A549 (cell line): ENCODE measurements around the gene PIK3R1. TPM values are rescaled to one million over a fixed set of nuclear protein-coding genes. Genes with fewer than 3 reads are reported as not detected.

ENCODE experiments used
- ATAC-seq, 2 experiments: fragments of 200-7000 bp in 1 of 2; fragments of >200 bp in 1 of 2; cut with Nextera tagmentation in 1 of 2; cut with Tn5 transposase in 1 of 2; 3 replicates each; pipeline versions ENCODE4 v1.8.0 to v1.9.1; 2018 to 2020; ENCODE audit warnings: mild to moderate bottlenecking in 1 of 2, moderate library complexity in 1 of 2
- CTCF ChIA-PET: fragments of 300-600 bp; sonication (Branson Sonifier 250); formaldehyde crosslinking; extraction: SDS; loops from one replicate; lab custom pipeline; 2021; ENCODE audit warnings: antibody characterized with exemption, inconsistent platforms; lab: Yijun Ruan, JAX
- POLR2A ChIA-PET: fragments of 350-600 bp; formaldehyde crosslinking; extraction: SDS; loops from one replicate; lab custom pipeline; 2021; ENCODE audit warnings: antibody characterized with exemption, inconsistent platforms; lab: Yijun Ruan, JAX
- DNase-seq, 2 experiments: peaks; one replicate each; pipeline versions ENCODE4 v3.0.0 to v3.0.0-alpha.2; 2011 to 2016; ENCODE audit warnings: low read depth in 1 of 2, low spot score in 1 of 2
- FAIRE-seq: peaks from 2 replicates; lab custom pipeline; 2011; peaks lifted over from hg19 to GRCh38; lab: Jason Lieb, UNC
- H3K27ac ChIP-seq, 2 experiments: fragments of >200 bp; sonication (Bioruptor Twin); formaldehyde crosslinking; 3 replicates each; pipeline ENCODE4 v1.5.1; 2016 to 2017
- H3K4me1 ChIP-seq: fragments of >200 bp; sonication (Bioruptor Twin); formaldehyde crosslinking; 3 replicates; pipeline ENCODE4 v1.6.1; 2016
- H3K4me2 ChIP-seq: fragments of >200 bp; sonication (Bioruptor Twin); formaldehyde crosslinking; 3 replicates; pipeline ENCODE4 v1.6.1; 2016
- H3K4me3 ChIP-seq: fragments of >200 bp; sonication (Bioruptor Twin); formaldehyde crosslinking; 3 replicates; pipeline ENCODE4 v1.5.1; 2016
- H3K9me3 ChIP-seq: fragments of >200 bp; sonication (Bioruptor Twin); formaldehyde crosslinking; 3 replicates; pipeline ENCODE4 v1.6.1; 2016
- BCL3 ChIP-seq: fragments of >200 bp; sonication (Bioruptor Twin); formaldehyde crosslinking; IDR thresholded peaks from 3 replicates; pipeline ENCODE4 v1.6.1; 2016
- CEBPB ChIP-seq, 2 experiments: fragments of >200 bp in 1 of 2; sonication (Bioruptor Twin) in 1 of 2; formaldehyde crosslinking in 1 of 2; IDR thresholded peaks; 2 replicates each; pipeline ENCODE4 v1.6.1; 2012 to 2016
- CHD2 ChIP-seq: fragments of 150-350 bp; IDR thresholded peaks from 2 replicates; pipeline ENCODE4 v1.6.1; 2014; ENCODE audit warnings: low read length; ENCODE audit not compliant: partially characterized antibody
- CHD4 ChIP-seq: fragments of 200-600 bp; sonication (generic); IDR thresholded peaks from 2 replicates; pipeline ENCODE4 v1.6.1; 2016; ENCODE audit warnings: antibody characterized with exemption, mild to moderate bottlenecking, borderline replicate concordance
- EHF ChIP-seq: fragments of 250-450 bp; sonication (Bioruptor Pico); IDR thresholded peaks from 2 replicates; pipeline ENCODE4 v1.5.0; 2020; ENCODE audit warnings: mild to moderate bottlenecking
- EHMT2 ChIP-seq: fragments of 200-600 bp; sonication (generic); IDR thresholded peaks from 2 replicates; pipeline ENCODE4 v1.6.1; 2016; ENCODE audit warnings: antibody characterized with exemption, low read depth, mild to moderate bottlenecking, moderate library complexity
- EP300 ChIP-seq, 2 experiments: fragments of >200 bp; sonication (Bioruptor Twin); formaldehyde crosslinking; IDR thresholded peaks; 2 replicates in 1 of 2; 3 replicates in 1 of 2; pipeline ENCODE4 v1.6.1; 2016 to 2017
- FOSL2 ChIP-seq, 2 experiments: fragments of 450-650 bp in 1 of 2; fragments of >200 bp in 1 of 2; sonication (Bioruptor Twin) in 1 of 2; formaldehyde crosslinking; IDR thresholded peaks; 2 replicates each; pipeline versions ENCODE4 v1.5.0 to v1.6.1; 2016 to 2020; ENCODE audit warnings: mild to moderate bottlenecking in 1 of 2, moderate library complexity in 1 of 2
- FOXS1 ChIP-seq: fragments of 250-450 bp; sonication (Bioruptor Pico); IDR thresholded peaks from 2 replicates; pipeline ENCODE4 v1.5.0; 2020; ENCODE audit warnings: mild to moderate bottlenecking, moderate library complexity
- HDAC2 ChIP-seq: fragments of 200-600 bp; sonication (generic); IDR thresholded peaks from 2 replicates; pipeline ENCODE4 v1.6.1; 2016
- HOXB13 ChIP-seq: fragments of 250-450 bp; sonication (Bioruptor Pico); IDR thresholded peaks from 2 replicates; pipeline ENCODE4 v1.5.0; 2020; ENCODE audit warnings: low read depth, mild to moderate bottlenecking, moderate library complexity
- JUN ChIP-seq, 2 experiments: fragments of >200 bp; sonication (Bioruptor Twin); formaldehyde crosslinking; IDR thresholded peaks; 2 replicates in 1 of 2; 3 replicates in 1 of 2; pipeline ENCODE4 v1.6.1; 2016 to 2017
- KDM1A ChIP-seq: fragments of 200-600 bp; sonication (generic); IDR thresholded peaks from 2 replicates; pipeline ENCODE4 v1.6.1; 2016; ENCODE audit warnings: low read depth, mild to moderate bottlenecking
- MAFK ChIP-seq: fragments of 450-650 bp; IDR thresholded peaks from 2 replicates; pipeline ENCODE4 v1.6.1; 2014; ENCODE audit not compliant: partially characterized antibody
- MAX ChIP-seq: IDR thresholded peaks from 2 replicates; pipeline ENCODE4 v1.6.1; 2012
- MAZ ChIP-seq: fragments of 150-350 bp; IDR thresholded peaks from 2 replicates; pipeline ENCODE4 v1.6.1; 2014; ENCODE audit warnings: antibody characterized with exemption, low read depth, low read length, borderline replicate concordance
- NR3C1 ChIP-seq: fragments of >200 bp; sonication (Bioruptor Twin); formaldehyde crosslinking; IDR thresholded peaks from 3 replicates; pipeline ENCODE4 v1.6.1; 2017
- POLR2A ChIP-seq: IDR thresholded peaks from 2 replicates; pipeline ENCODE4 v1.6.1; 2012; ENCODE audit warnings: mild to moderate bottlenecking, low read length
- POLR2AphosphoS2 ChIP-seq: conservative IDR thresholded peaks from 2 replicates; pipeline ENCODE4 v1.6.1; 2012; ENCODE audit warnings: low read length, improper control_type of control experiment, inconsistent platforms
- RAD21 ChIP-seq, 2 experiments: fragments of >200 bp in 1 of 2; sonication (Bioruptor Twin) in 1 of 2; formaldehyde crosslinking in 1 of 2; IDR thresholded peaks in 1 of 2; conservative IDR thresholded peaks in 1 of 2; 2 replicates in 1 of 2; 3 replicates in 1 of 2; pipeline ENCODE4 v1.6.1; 2012 to 2018; ENCODE audit warnings: inconsistent platforms in 1 of 2
- RNF2 ChIP-seq: fragments of 200-600 bp; sonication (generic); IDR thresholded peaks from 2 replicates; pipeline ENCODE4 v1.6.1; 2016; ENCODE audit warnings: low read depth, mild to moderate bottlenecking, antibody characterized with exemption, moderate library complexity, borderline replicate concordance
- SREBF2 ChIP-seq: fragments of 450-650 bp; IDR thresholded peaks from 2 replicates; pipeline ENCODE4 v1.6.1; 2014; ENCODE audit warnings: mild to moderate bottlenecking, moderate library complexity
- TFCP2L1 ChIP-seq: fragments of 250-450 bp; sonication (Bioruptor Pico); IDR thresholded peaks from 2 replicates; pipeline ENCODE4 v1.5.0; 2021; ENCODE audit warnings: mild to moderate bottlenecking
- ZFP36 ChIP-seq: fragments of 450-650 bp; IDR thresholded peaks from 2 replicates; pipeline ENCODE4 v1.6.1; 2014; ENCODE audit warnings: borderline replicate concordance; ENCODE audit not compliant: partially characterized antibody
- ZNF302 ChIP-seq: fragments of 250-450 bp; sonication (Bioruptor Pico); IDR thresholded peaks from 2 replicates; pipeline ENCODE4 v1.9.0; 2021; ENCODE audit warnings: inconsistent platforms, mild to moderate bottlenecking, moderate library complexity
- WGBS: methylation state at CpG from one replicate; pipeline ENCODE4 v1.1.6; 2017; ENCODE audit errors: missing lambda C conversion rate; 5-methylcytosine and 5-hydroxymethylcytosine counted together
- polyA plus RNA-seq, 4 experiments: library from polyadenylated mRNA; depleted of rRNA in 3 of 4; stranded (reverse); fragments of >200 nt; fragmentation: RNase III in 1 of 4; extraction: RNeasy Plus Mini Kit Qiagen cat#74134 plus additional on column Dnase treatment in 1 of 4; gene quantifications; 2 replicates in 3 of 4; 3 replicates in 1 of 4; pipeline ENCODE4 v1.2.3, GENCODE V29; 2011 to 2017
- TF ChIP-seq, protein P1 (sequence below): fragments of 250-450 bp; sonication (Bioruptor Pico); IDR thresholded peaks from 2 replicates; pipeline ENCODE4 v1.5.0; 2021; ENCODE audit warnings: mild to moderate bottlenecking, moderate library complexity, borderline replicate concordance
- TF ChIP-seq, protein P2 (sequence below): fragments of 150-350 bp; IDR thresholded peaks from 2 replicates; pipeline ENCODE4 v1.6.1; 2014; ENCODE audit warnings: low read depth, mild to moderate bottlenecking, low read length
- TF ChIP-seq, protein P3 (sequence below): IDR thresholded peaks from 2 replicates; pipeline ENCODE4 v1.6.1; 2012; ENCODE audit warnings: low read depth, borderline replicate concordance

Gene PIK3R1
- polyA plus RNA-seq, 2 of the 4 experiments (the other 2 are of a cell fraction): 5.5 to 5.7 TPM

- H3K9me3 ChIP-seq: no peaks in the 10 kb centered on the region
- WGBS: 80% methylated on average over 4 of the region's 4 CpGs
- H3K27ac ChIP-seq: no peak overlapping the region
- H3K4me3 ChIP-seq: no peak overlapping the region
- CTCF ChIA-PET: no interaction called here
- no peaks in the 10 kb centered on the region for H3K4me1 ChIP-seq
- no peak for ATAC-seq
- TF ChIP-seq HDAC2: no peak
- TF ChIP-seq SREBF2: no peak
- no peak for TF ChIP-seq RNF2
- no peak for TF ChIP-seq ZFP36
- TF ChIP-seq MAZ: no peak
- TF ChIP-seq CHD4: no peak
- TF ChIP-seq, protein P1, sequence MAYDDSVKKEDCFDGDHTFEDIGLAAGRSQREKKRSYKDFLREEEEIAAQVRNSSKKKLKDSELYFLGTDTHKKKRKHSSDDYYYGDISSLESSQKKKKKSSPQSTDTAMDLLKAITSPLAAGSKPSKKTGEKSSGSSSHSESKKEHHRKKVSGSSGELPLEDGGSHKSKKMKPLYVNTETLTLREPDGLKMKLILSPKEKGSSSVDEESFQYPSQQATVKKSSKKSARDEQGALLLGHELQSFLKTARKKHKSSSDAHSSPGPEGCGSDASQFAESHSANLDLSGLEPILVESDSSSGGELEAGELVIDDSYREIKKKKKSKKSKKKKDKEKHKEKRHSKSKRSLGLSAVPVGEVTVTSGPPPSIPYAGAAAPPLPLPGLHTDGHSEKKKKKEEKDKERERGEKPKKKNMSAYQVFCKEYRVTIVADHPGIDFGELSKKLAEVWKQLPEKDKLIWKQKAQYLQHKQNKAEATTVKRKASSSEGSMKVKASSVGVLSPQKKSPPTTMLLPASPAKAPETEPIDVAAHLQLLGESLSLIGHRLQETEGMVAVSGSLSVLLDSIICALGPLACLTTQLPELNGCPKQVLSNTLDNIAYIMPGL (CRISPR knock-in tag): no peak
- no peak for TF ChIP-seq HOXB13 (CRISPR knock-in tag)
- no peak for TF ChIP-seq CHD2
- TF ChIP-seq ZNF302 (CRISPR knock-in tag): no peak
- TF ChIP-seq NR3C1: no peak
- TF ChIP-seq POLR2A: no peak
- no peak for TF ChIP-seq RAD21 (conservative IDR thresholded peaks at IDR 0.05 in 1 of 2, IDR thresholded peaks at IDR 0.05 in 1 of 2)
- no peak for TF ChIP-seq TFCP2L1 (CRISPR knock-in tag)
- TF ChIP-seq JUN (IDR thresholded peaks at IDR 0.05): no peak
- TF ChIP-seq, protein P2, sequence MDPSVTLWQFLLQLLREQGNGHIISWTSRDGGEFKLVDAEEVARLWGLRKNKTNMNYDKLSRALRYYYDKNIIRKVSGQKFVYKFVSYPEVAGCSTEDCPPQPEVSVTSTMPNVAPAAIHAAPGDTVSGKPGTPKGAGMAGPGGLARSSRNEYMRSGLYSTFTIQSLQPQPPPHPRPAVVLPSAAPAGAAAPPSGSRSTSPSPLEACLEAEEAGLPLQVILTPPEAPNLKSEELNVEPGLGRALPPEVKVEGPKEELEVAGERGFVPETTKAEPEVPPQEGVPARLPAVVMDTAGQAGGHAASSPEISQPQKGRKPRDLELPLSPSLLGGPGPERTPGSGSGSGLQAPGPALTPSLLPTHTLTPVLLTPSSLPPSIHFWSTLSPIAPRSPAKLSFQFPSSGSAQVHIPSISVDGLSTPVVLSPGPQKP: no peak
- TF ChIP-seq EP300 (IDR thresholded peaks at IDR 0.05): no peak
- FAIRE-seq: no peak
- no peak for DNase-seq
- H3K4me2 ChIP-seq: no peak overlapping the region
- POLR2A ChIA-PET: no interaction called here
Observed at GRCh38 chr5:68303754-68304420, 88.3 kb downstream of the PIK3R1 start.

DNA sequence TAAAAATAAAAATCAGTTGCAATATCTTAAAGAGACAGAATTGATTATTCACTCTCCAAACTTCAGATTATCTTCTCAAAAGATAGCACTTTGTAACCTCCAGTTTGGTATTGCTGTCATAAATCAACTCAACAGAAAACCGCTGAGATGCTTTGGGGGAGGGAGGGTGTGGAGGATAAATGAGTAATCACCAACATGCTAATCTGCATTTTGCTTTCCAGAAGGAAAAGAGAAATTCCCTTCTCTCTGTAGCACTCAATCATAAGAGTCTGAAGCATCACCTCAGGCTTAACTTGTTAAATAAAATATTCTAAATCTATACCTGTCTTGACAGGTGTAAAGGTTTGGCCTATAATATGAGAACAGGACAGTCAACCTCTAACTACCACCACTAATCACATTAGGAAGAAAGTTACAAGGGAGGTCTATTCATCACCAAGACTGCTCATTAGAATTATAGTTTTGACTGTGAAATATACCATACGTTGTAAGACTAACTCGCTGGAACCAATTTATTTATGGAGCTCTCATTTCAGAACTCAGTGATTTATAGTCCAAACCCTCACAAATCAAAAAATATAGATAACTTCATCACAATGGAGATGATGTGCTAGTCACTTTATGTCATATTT, 89.0 kb downstream of the PIK3R1 start:
- TF ChIP-seq RNF2 (no peak), EP300 (IDR thresholded peaks at IDR 0.05) (no peak), KDM1A (no peak), BCL3 (no peak), POLR2AphosphoS2 (no peak), ZNF302 (CRISPR knock-in tag) (no peak), FOSL2 (IDR thresholded peaks at IDR 0.05) (no peak), FOSL2 (CRISPR knock-in tag; IDR thresholded peaks at IDR 0.05) (no peak), MAFK (no peak), MAX (no peak), CEBPB (IDR thresholded peaks at IDR 0.05) (no peak), EHMT2 (no peak), FOXS1 (CRISPR knock-in tag) (no peak), EHF (no peak)
- TF ChIP-seq, protein P3, sequence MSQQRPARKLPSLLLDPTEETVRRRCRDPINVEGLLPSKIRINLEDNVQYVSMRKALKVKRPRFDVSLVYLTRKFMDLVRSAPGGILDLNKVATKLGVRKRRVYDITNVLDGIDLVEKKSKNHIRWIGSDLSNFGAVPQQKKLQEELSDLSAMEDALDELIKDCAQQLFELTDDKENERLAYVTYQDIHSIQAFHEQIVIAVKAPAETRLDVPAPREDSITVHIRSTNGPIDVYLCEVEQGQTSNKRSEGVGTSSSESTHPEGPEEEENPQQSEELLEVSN: no peak
- WGBS: 77% methylated on average over 3 of the region's 3 CpGs
- Histone ChIP-seq H3K27ac (no peak overlapping the region), H3K4me1 (no peaks in the 10 kb centered on the region), H3K9me3 (no peaks in the 10 kb centered on the region), H3K4me2 (no peak overlapping the region), H3K4me3 (no peak overlapping the region)
- DNase-seq: no peak
- ChIA-PET POLR2A (no interaction called here), CTCF (interaction anchor here (1.4 kb wide), 1 partner anchor 18 kb away, joined by 6 read pairs; no protein-coding TSS in a partner anchor)
- FAIRE-seq: no peak
- no peak for ATAC-seq
